Pons (tissue), 1 donor: ENCODE measurements around the gene METTL14.
"Not testable (repeated sequence)": the region's sequence is repeated elsewhere in the genome, so short reads cannot be mapped to it uniquely, and the experiment has no call there.

Source experiments
- DNase-seq: peaks from one replicate; pipeline ENCODE4 v3.0.0-alpha.2; 2016; ENCODE audit warnings: low spot score

Gene METTL14

GRCh38 chr4:118684873-118685811 lies at the start of gene METTL14:
TSS of gene METTL14 (plus strand) at chr4:118685392. CDS start at chr4:118685535, 143 bp downstream.
- peak; percentile 93 for DNase-seq

DNA sequence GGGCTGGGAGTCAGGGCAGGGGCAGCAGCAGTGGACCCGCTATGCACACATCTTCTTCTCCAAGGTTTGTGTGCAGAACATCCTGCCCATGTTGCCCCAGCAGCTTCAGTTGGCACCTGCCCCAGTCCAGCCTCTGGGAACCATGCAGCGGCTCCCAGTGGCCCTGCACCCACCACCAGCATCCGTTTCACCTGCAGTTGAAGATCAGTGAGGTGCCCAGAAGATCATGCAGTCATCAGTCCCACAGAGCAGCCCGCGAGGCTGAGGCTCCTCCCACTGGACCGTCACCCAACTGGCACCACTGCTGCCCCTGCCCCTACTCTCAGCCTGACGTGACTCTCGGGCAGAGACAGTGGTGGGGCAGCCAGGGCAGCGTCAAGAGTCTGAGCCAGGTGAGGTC lies 49.1 kb upstream of the METTL14 start:
- not testable (repeated sequence) for DNase-seq

- DNase-seq, result not testable (repeated sequence)
Observed at GRCh38 chr4:118664665-118665064, 20.5 kb upstream of the METTL14 start.

GRCh38 chr4:118669220-118669619 lies 16.0 kb upstream of the METTL14 start:
- peak; percentile 42 for DNase-seq

GRCh38 chr4:118670968-118671367 lies 14.2 kb upstream of the METTL14 start:
- DNase-seq, result not testable (repeated sequence)

DNA sequence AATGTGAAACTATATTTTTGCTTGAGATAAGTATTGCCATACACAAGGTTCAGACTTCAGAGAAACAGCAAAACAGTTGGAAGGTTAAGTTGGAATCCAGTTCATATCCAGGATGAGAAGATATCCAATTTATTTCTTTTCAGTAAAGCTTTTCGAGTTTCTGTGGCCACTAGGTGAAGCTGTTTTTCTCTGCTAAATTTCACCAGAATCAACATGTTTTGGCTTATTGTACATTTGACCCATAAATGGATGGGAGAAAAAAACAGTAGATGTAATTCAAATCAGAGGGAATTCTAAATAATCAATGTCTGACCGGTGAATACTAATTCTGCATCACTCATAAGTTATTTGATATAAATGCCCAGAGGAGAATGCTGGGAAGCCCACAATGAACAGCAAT lies 9.1 kb upstream of the METTL14 start:
- no peak for DNase-seq

DNA sequence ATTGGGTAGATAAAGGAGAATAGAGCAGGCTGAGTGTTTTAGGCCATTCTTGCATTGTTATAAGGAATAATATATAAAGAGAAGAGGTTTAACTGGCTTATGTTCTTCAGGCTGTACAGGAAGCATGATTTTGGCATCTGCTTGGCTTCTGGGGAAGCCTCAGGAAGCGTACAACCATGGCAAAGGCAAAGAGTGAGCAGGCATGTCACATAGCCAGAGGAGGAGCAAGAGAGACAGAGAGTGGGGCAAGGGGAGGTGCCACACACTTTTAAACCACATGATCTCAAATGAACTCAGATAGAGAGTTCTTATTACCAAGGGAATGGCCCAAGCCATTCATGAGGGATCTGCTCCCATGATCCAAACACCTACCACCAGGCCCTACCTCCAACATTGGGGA lies 4.4 kb upstream of the METTL14 start:
- no peak for DNase-seq

GRCh38 chr4:118682928-118683327 lies 2.3 kb upstream of the METTL14 start:
- DNase-seq, result no peak

GRCh38 chr4:118683513-118683912 lies 1.7 kb upstream of the METTL14 start:
- no peak for DNase-seq

- DNase-seq, result no peak
Observed at GRCh38 chr4:118703118-118703517, 17.9 kb downstream of the METTL14 start.

- DNase-seq, result no peak
Observed at GRCh38 chr4:118711052-118711451, 25.9 kb downstream of the METTL14 start.

GRCh38 chr4:118712872-118713271 lies 27.7 kb downstream of the METTL14 start:
- no peak for DNase-seq

- no peak for DNase-seq
Observed at GRCh38 chr4:118714682-118715081, 29.5 kb downstream of the METTL14 start.

DNA sequence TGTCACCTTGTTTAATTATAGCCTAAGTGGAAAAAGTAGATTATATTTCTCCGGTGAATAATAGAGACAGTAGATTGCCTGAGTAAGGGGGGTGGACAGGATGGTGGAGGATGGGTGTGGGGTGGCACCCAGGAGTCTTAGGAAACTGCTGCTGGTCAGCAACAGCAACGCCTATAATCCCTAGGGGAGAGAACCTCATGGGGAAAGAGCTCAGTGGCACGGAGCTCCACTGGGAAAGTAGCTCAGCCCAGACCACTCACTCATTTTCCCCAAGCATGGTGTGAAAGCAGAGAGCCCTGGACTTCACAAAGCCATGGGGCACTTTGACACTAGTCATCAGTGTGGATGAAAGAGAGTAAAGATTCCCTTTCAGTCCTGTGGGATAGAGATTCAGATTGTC lies 31.1 kb downstream of the METTL14 start:
- DNase-seq, result no peak

GRCh38 chr4:118718511-118719170 lies 33.4 kb downstream of the METTL14 start:
- DNase-seq, result no peak

DNA sequence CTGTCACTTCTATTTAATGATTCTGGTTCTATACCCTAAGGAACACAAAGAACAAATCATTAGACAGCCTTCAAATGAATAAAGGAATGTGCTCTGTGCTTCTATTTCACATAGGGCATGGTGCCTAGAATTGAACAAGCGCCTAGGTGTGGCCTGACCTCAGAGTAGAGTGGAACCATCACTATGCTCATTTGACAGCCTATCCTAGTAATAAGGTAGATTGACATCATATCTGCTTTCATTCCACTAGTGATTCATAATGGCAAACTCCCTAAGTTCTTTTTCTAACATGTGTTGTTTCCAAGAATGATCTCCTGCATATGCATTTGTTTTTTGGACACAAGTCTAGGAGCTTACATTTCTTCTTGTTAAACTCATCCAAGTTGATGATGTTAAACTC lies 36.6 kb downstream of the METTL14 start:
- no peak for DNase-seq

DNA sequence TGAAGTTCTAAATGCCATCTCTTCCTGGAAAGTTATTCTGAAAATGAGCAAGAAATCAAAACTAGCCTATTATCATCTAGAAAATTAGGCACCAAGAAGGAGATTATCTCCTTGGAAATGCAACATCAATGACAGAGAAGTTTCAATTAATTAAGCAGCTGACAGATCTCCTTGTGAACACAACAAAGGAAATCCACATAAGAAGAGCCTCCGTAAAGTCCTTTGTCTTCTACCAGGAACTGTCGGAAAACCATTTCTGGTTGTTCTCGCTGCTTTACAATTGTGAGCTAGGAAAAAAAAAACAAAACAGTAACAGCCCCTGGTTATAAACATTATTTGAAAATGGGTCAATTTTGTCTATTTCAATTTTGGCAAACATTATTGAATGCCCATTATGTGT lies 38.2 kb downstream of the METTL14 start:
- DNase-seq, result no peak

- DNase-seq, result no peak
Observed at GRCh38 chr4:118727360-118727759, 42.2 kb downstream of the METTL14 start.

GRCh38 chr4:118729287-118730286 lies 44.4 kb downstream of the METTL14 start:
- no peak for DNase-seq

DNA sequence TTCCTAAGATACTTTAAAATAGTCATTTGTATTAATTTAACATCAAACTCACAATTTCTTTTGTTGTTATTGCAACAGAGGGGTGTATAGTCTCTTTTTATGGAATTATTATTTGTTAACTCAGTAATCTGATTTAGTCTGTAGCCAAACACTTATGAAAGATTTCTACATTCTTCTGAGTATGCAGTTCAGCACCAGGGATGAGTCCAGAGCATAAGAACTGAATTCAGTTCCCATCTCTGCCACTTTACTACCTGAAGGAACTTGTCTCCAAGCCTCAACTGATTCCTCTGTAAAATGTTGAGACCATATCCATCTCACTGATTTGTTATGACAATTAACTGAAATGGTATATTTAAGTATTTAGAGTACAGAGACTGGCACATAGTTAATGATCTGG lies 45.5 kb downstream of the METTL14 start:
- no peak for DNase-seq

DNA sequence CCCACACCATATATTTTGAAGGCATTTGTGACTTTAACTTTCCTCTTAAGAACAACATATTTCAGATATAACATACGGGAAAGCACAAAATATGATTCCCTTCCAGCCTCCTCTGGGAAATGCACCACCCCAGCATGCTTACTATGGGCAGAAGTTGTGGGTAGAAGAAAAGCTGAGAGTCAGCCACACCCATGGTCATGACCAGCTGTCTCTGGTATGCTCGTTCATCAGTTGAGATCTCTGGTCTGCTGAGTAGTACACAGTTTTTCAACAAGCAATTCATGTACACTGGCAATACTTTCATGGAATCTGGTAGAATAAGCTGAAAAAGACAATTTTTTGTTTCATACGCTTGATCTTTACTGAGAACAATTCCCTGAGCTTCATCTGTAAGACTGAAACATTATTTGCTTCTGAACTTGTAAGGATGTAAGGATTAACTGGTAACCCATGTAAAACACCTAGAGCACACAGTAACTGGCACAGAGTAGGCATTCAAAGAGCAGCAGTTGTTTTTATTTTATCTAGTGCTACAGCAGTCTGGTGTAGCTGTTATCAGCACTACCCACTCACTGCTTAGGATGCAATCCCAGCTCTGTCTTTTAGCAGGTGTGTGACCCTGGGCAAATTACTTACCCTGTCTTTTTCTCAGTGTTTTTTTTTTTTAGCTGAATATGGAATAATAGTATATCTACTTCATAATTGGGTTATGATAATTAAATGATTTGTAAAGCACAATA lies 47.6 kb downstream of the METTL14 start:
- no peak for DNase-seq
